SK-N-SH (cell line): Measurements from ENCODE around the gene OR10R2. TPM values are rescaled to one million over a fixed set of nuclear protein-coding genes. Genes with fewer than 3 reads are reported as not detected.

Experiments
- CTCF ChIA-PET: fragments of 300-600, 350-600 bp; formaldehyde crosslinking; extraction: SDS; loops from one replicate; lab custom pipeline; 2021; lab: Yijun Ruan, JAX
- POLR2A ChIA-PET: fragments of 350-600 bp; sonication (Branson Sonifier 250); formaldehyde crosslinking; extraction: SDS; loops from one replicate; lab custom pipeline; 2020; ENCODE audit warnings: antibody characterized with exemption, inconsistent platforms; lab: Yijun Ruan, JAX
- DNase-seq: peaks from one replicate; pipeline ENCODE4 v3.0.0; 2012
- H2AFZ ChIP-seq: fragments of 200-600 bp; sonication (generic); 2 replicates; pipeline ENCODE4 v1.8.1; 2016; ENCODE audit warnings: antibody characterized with exemption, mild to moderate bottlenecking, low read depth
- H3F3A ChIP-seq: fragments of 200-600 bp; sonication (generic); replicated peaks from 2 replicates; pipeline ENCODE3; 2016; ENCODE audit warnings: antibody characterized with exemption, mild to moderate bottlenecking; ENCODE audit not compliant: insufficient read depth
- H3K27ac ChIP-seq, 2 experiments: fragments of 200-500 bp in 1 of 2; fragments of 200-600 bp in 1 of 2; sonication (Bioruptor generic) in 1 of 2; sonication (generic), shearing (Covaris generic) in 1 of 2; 2 replicates each; pipeline versions ENCODE4 v1.5.1 to v1.6.1; 2014 to 2016; ENCODE audit warnings: low read depth in 2 of 2, inconsistent platforms in 1 of 2, low read length in 1 of 2, mild to moderate bottlenecking in 1 of 2, mixed read lengths in 1 of 2
- H3K27me3 ChIP-seq: fragments of 200-600 bp; sonication (generic), shearing (Covaris generic); 2 replicates; pipeline ENCODE4 v1.6.1; 2016; ENCODE audit warnings: mixed run types; ENCODE audit not compliant: insufficient read depth
- H3K36me3 ChIP-seq, 2 experiments: fragments of 200-500 bp in 1 of 2; fragments of 200-600 bp in 1 of 2; sonication (Bioruptor generic) in 1 of 2; sonication (generic) in 1 of 2; replicated peaks in 1 of 2; 2 replicates each; pipeline versions ENCODE3 to v1.5.1; 2014 to 2016; ENCODE audit warnings: low read length in 1 of 2, mild to moderate bottlenecking in 1 of 2; ENCODE audit not compliant: insufficient read depth in 2 of 2, control insufficient read depth in 1 of 2
- H3K4me1 ChIP-seq, 2 experiments: fragments of 200-500 bp in 1 of 2; fragments of 200-600 bp in 1 of 2; sonication (Bioruptor generic) in 1 of 2; sonication (generic), shearing (Covaris generic) in 1 of 2; 2 replicates each; pipeline versions ENCODE4 v1.5.1 to v1.6.1; 2014 to 2016; ENCODE audit warnings: low read depth in 1 of 2, low read length in 1 of 2, mixed run types in 1 of 2; ENCODE audit not compliant: insufficient read depth in 2 of 2, control insufficient read depth in 1 of 2
- H3K4me2 ChIP-seq: fragments of 200-600 bp; sonication (generic), shearing (Covaris generic); 2 replicates; pipeline ENCODE4 v1.6.1; 2017; ENCODE audit warnings: mixed run types
- H3K4me3 ChIP-seq, 2 experiments: fragments of 200-500 bp in 1 of 2; fragments of 200-600 bp in 1 of 2; sonication (Bioruptor generic) in 1 of 2; sonication (generic), shearing (Covaris generic) in 1 of 2; 2 replicates each; pipeline versions ENCODE4 v1.5.1 to v1.8.1; 2014 to 2016; ENCODE audit warnings: low read depth in 2 of 2, inconsistent platforms in 1 of 2, low read length in 1 of 2, mild to moderate bottlenecking in 1 of 2, mixed read lengths in 1 of 2, moderate library complexity in 1 of 2
- H3K79me2 ChIP-seq: fragments of 200-600 bp; sonication (generic); 2 replicates; pipeline ENCODE4 v1.8.1; 2017; ENCODE audit warnings: mild to moderate bottlenecking; ENCODE audit not compliant: insufficient read depth
- H3K9ac ChIP-seq: fragments of 200-600 bp; sonication (generic); 2 replicates; pipeline ENCODE4 v1.6.1; 2017; ENCODE audit warnings: mixed run types
- H3K9me2 ChIP-seq: fragments of 200-600 bp; sonication (generic); 2 replicates; pipeline ENCODE4 v1.6.1; 2017; ENCODE audit warnings: mixed run types
- H3K9me3 ChIP-seq: fragments of 200-600 bp; sonication (generic); 2 replicates; pipeline ENCODE4 v1.6.1; 2017; ENCODE audit warnings: mixed run types, mild to moderate bottlenecking, moderate library complexity
- H4K20me1 ChIP-seq: fragments of 200-600 bp; sonication (generic); 2 replicates; pipeline ENCODE4 v1.6.1; 2017; ENCODE audit warnings: mild to moderate bottlenecking, mixed run types; ENCODE audit not compliant: insufficient read depth
- JUND ChIP-seq: IDR thresholded peaks from 2 replicates; pipeline ENCODE4 v1.4.0; 2012
- POLR2AphosphoS5 ChIP-seq: IDR thresholded peaks from 2 replicates; pipeline ENCODE4 v1.6.1; 2012; ENCODE audit warnings: low read depth, low read length
- RCOR1 ChIP-seq: fragments of 150-350 bp; IDR thresholded peaks from 2 replicates; pipeline ENCODE4 v1.6.1; 2017; ENCODE audit warnings: antibody characterized with exemption, low read length
- WGBS: methylation state at CpG from one replicate; pipeline ENCODE4 v1.1.6; 2017; ENCODE audit warnings: low lambda C conversion rate; 5-methylcytosine and 5-hydroxymethylcytosine counted together
- polyA plus RNA-seq, 3 experiments: library from polyadenylated mRNA; depleted of rRNA; stranded (reverse); fragments of >200 nt; gene quantifications; 2 replicates each; pipeline ENCODE4 v1.2.3, GENCODE V29; 2012
- TF ChIP-seq, protein P1 (sequence below): fragments of 150-350 bp; IDR thresholded peaks from 2 replicates; pipeline ENCODE4 v1.6.1; 2016; ENCODE audit warnings: mild to moderate bottlenecking, low read depth, low read length
- TF ChIP-seq, protein P2 (sequence below): IDR thresholded peaks from 2 replicates; pipeline ENCODE4 v1.4.0; 2012; ENCODE audit warnings: low read depth

Gene OR10R2
- polyA plus RNA-seq, 1 of the 3 experiments (the other 2 are of a cell fraction): not detected

DNA sequence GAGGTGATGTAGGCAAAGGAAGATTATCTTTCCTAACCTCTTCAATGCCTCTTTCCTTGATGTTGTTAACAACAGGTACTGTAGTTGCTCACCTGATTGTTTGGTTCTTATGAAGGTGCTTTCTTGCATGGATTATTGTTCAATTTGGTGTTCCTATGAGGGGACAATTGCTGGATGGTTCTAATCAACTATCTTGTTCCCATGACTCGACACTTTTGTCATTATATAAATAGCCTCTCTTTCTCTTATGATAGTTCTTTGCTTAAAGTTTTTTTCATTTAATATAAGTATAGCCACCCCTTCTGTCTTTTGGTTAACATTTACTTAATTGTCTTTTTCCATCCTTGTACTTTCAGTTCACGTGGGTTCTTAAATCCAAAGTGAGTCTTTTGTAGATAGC lies 35.5 kb downstream of the OR10R2 start:
- H3K36me3 ChIP-seq: no peaks in the 10 kb centered on the region
- H3K4me3 ChIP-seq: no peak overlapping the region
- H3K9ac ChIP-seq: no peak overlapping the region
- no peaks in the 10 kb centered on the region for H3K79me2 ChIP-seq
- no peak for DNase-seq
- no peaks in the 10 kb centered on the region for H4K20me1 ChIP-seq
- H3K9me2 ChIP-seq: no peaks in the 10 kb centered on the region
- ChIA-PET POLR2A (no interaction called here), CTCF (interaction anchor here (1.0 kb wide), 1 partner anchor 8 kb away, joined by 3 read pairs; no protein-coding TSS in a partner anchor)
- H2AFZ ChIP-seq: no peak overlapping the region
- H3K9me3 ChIP-seq: no peaks in the 10 kb centered on the region
- TF ChIP-seq, protein P1, sequence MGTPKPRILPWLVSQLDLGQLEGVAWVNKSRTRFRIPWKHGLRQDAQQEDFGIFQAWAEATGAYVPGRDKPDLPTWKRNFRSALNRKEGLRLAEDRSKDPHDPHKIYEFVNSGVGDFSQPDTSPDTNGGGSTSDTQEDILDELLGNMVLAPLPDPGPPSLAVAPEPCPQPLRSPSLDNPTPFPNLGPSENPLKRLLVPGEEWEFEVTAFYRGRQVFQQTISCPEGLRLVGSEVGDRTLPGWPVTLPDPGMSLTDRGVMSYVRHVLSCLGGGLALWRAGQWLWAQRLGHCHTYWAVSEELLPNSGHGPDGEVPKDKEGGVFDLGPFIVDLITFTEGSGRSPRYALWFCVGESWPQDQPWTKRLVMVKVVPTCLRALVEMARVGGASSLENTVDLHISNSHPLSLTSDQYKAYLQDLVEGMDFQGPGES: no peak
- H3K27ac ChIP-seq: no peak overlapping the region
- H3K4me2 ChIP-seq: no peak overlapping the region
- H3F3A ChIP-seq: no peaks in the 10 kb centered on the region
- 3% methylated on average over 2 of the region's 2 CpGs for WGBS
- no peaks in the 10 kb centered on the region for H3K4me1 ChIP-seq
- H3K27me3 ChIP-seq: no peaks in the 10 kb centered on the region

DNA sequence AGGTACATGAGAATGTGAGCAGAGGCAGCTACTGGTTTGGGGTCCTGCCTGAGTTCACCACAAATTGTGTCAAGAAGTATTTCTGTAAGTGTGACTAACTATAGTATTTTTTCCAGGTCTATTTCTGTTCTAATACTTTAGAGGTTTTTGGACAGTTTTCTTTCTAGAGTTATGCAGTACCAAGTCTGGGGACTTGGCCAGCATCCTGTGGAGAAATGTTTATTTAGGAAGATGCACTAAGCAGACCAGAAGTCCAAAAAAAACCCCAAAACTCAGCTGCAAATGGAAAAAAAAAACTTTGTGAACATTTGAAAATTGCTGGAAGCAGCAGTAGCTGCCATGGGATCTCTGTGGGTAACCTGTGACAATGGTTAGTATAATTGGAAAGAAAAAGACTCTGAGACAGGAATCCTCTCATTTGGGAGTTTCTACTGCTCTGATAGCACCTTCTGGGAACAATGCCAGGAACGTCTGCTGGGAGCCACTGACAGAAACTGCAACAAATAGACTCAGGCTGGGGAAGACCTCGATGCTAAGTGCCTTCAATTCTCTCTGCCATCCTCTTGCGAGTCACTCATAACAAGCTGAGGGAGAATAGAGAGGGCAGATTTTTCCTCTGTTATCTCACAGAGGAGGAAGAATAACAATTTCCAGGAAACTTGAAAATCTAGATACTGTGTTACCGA lies 37.6 kb downstream of the OR10R2 start:
- H3K27ac ChIP-seq: no peak overlapping the region
- no peaks in the 10 kb centered on the region for H4K20me1 ChIP-seq
- no peaks in the 10 kb centered on the region for H3K9me2 ChIP-seq
- no peak overlapping the region for H3K4me2 ChIP-seq
- WGBS: 2% methylated on average over 4 of the region's 4 CpGs
- CTCF ChIA-PET: no interaction called here
- H3F3A ChIP-seq: no peaks in the 10 kb centered on the region
- no peak for DNase-seq
- no peaks in the 10 kb centered on the region for H3K9me3 ChIP-seq
- no peaks in the 10 kb centered on the region for H3K36me3 ChIP-seq
- H3K4me3 ChIP-seq: no peak overlapping the region
- POLR2A ChIA-PET: no interaction called here
- H3K4me1 ChIP-seq: no peaks in the 10 kb centered on the region
- no peaks in the 10 kb centered on the region for H3K27me3 ChIP-seq
- H3K79me2 ChIP-seq: no peaks in the 10 kb centered on the region
- H2AFZ ChIP-seq: no peak overlapping the region
- TF ChIP-seq, protein P2, sequence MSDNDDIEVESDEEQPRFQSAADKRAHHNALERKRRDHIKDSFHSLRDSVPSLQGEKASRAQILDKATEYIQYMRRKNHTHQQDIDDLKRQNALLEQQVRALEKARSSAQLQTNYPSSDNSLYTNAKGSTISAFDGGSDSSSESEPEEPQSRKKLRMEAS: no peak
- no peak for TF ChIP-seq JUND
- no peak for TF ChIP-seq POLR2AphosphoS5
- no peak overlapping the region for H3K9ac ChIP-seq

DNA sequence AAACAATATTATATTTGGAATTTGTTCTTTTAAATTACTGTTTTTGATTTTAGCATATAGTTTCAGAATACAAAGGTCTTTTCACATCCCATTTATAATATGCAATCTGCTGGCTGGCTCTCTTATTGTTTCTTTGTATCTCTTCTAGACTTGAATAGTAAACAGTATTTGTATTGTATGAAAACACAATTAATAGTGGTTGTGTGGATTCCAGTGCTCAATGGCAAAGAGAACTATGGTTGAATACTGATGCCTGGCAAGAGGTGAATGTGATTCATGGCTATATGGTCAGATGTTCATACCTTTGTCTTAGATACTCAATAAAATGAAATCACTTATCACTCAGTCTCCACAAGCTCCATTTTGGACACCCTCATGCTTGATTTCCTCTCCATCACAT lies 44.9 kb downstream of the OR10R2 start:
- no peak for TF ChIP-seq RCOR1
- Histone ChIP-seq H4K20me1 (no peaks in the 10 kb centered on the region), H3K36me3 (no peaks in the 10 kb centered on the region), H3K4me1 (no peaks in the 10 kb centered on the region), H3K4me3 (no peak overlapping the region), H3K27ac (no peak overlapping the region), H3F3A (no peaks in the 10 kb centered on the region), H3K79me2 (no peaks in the 10 kb centered on the region), H3K9me2 (no peaks in the 10 kb centered on the region), H3K4me2 (no peak overlapping the region), H3K9me3 (no peaks in the 10 kb centered on the region), H2AFZ (no peak overlapping the region), H3K9ac (no peak overlapping the region), H3K27me3 (no peaks in the 10 kb centered on the region)
- DNase-seq: no peak
- POLR2A ChIA-PET: no interaction called here
- CTCF ChIA-PET: interaction anchor here (0.5 kb wide), 1 partner anchor 314 kb away, joined by 3 read pairs; no protein-coding TSS in a partner anchor
